MM.1S (cell line): ENCODE measurements around the gene ILK.

ENCODE experiments used
- DNase-seq: peaks from one replicate; pipeline ENCODE4 v3.0.0-alpha.2; 2015
- H2AFZ ChIP-seq: fragments of 300-600 bp; sonication (generic); 2 replicates; pipeline ENCODE4 v1.6.0; 2016; ENCODE audit warnings: antibody characterized with exemption, low read length
- H3F3A ChIP-seq: fragments of 300-600 bp; sonication (generic); 2 replicates; pipeline ENCODE4 v1.6.1; 2016; ENCODE audit warnings: mild to moderate bottlenecking, antibody characterized with exemption, low read length, moderate library complexity, mixed read lengths; ENCODE audit not compliant: insufficient read depth
- H3K27ac ChIP-seq: fragments of 300-600 bp; sonication (generic); 2 replicates; pipeline ENCODE4 v1.5.1; 2016; ENCODE audit warnings: mild to moderate bottlenecking, low read length
- H3K27me3 ChIP-seq: fragments of 300-600 bp; sonication (generic); replicated peaks from 2 replicates; pipeline ENCODE4 v1.6.0; 2016; ENCODE audit warnings: low read length; ENCODE audit not compliant: insufficient read depth
- H3K36me3 ChIP-seq: fragments of 300-600 bp; sonication (generic); replicated peaks from 2 replicates; pipeline ENCODE4 v1.6.1; 2016; ENCODE audit warnings: mild to moderate bottlenecking, low read length, mixed read lengths; ENCODE audit not compliant: insufficient read depth
- H3K4me1 ChIP-seq: fragments of 300-600 bp; sonication (generic); 2 replicates; pipeline ENCODE4 v1.6.1; 2016; ENCODE audit warnings: low read length, mixed read lengths
- H3K4me2 ChIP-seq: fragments of 300-600 bp; sonication (generic); 2 replicates; pipeline ENCODE4 v1.6.0; 2016; ENCODE audit warnings: low read depth, low read length
- H3K4me3 ChIP-seq: fragments of 300-600 bp; sonication (generic); 2 replicates; pipeline ENCODE4 v1.5.1; 2016; ENCODE audit warnings: low read length, mixed read lengths
- H3K79me2 ChIP-seq: fragments of 300-600 bp; sonication (generic); 2 replicates; pipeline ENCODE4 v1.6.1; 2016; ENCODE audit warnings: mixed run types, low read length, mixed read lengths
- H3K9ac ChIP-seq: fragments of 300-600 bp; sonication (generic); 2 replicates; pipeline ENCODE4 v1.6.1; 2016; ENCODE audit warnings: low read length, mixed read lengths
- H3K9me2 ChIP-seq: fragments of 300-600 bp; sonication (generic); replicated peaks from 2 replicates; pipeline ENCODE4 v1.6.1; 2016; ENCODE audit warnings: mild to moderate bottlenecking, low read length, mixed read lengths; ENCODE audit not compliant: insufficient read depth
- H3K9me3 ChIP-seq: fragments of 300-600 bp; sonication (generic); replicated peaks from 2 replicates; pipeline ENCODE4 v1.6.1; 2016; ENCODE audit warnings: mild to moderate bottlenecking, low read length, mixed read lengths; ENCODE audit not compliant: insufficient read depth
- H4K20me1 ChIP-seq: fragments of 300-600 bp; sonication (generic); 2 replicates; pipeline ENCODE4 v1.6.1; 2016; ENCODE audit warnings: mild to moderate bottlenecking, low read length, moderate library complexity, mixed read lengths; ENCODE audit not compliant: insufficient read depth
- CTCF ChIP-seq: fragments of 300-600 bp; sonication (generic); IDR thresholded peaks from 2 replicates; pipeline ENCODE4 v1.5.1; 2016; ENCODE audit warnings: antibody characterized with exemption, low read length, mixed read lengths
- EZH2 ChIP-seq: fragments of 300-600 bp; sonication (generic); optimal IDR thresholded peaks from 2 replicates; pipeline ENCODE3; 2017; ENCODE audit warnings: low read depth, mild to moderate bottlenecking, antibody characterized with exemption, low read length, mixed read lengths
- EZH2phosphoT487 ChIP-seq: fragments of 300-600 bp; sonication (generic); IDR thresholded peaks from 2 replicates; pipeline ENCODE4 v1.6.1; 2018; ENCODE audit warnings: antibody characterized with exemption, low read length

The ILK gene

GRCh38 chr11:6618117-6619003, 14.8 kb downstream of the ILK start:
- H3K27ac ChIP-seq: no peak overlapping the region
- no peaks in the 10 kb centered on the region for H3K27me3 ChIP-seq
- peak overlapping the region; percentile 78 for H2AFZ ChIP-seq
- no peaks in the 10 kb centered on the region for H4K20me1 ChIP-seq
- no peak for TF ChIP-seq CTCF
- TF ChIP-seq EZH2: no peak
- TF ChIP-seq EZH2phosphoT487: no peak
- H3K9me2 ChIP-seq: no peaks in the 10 kb centered on the region
- peaks cover 19% of the 10 kb centered on the region; the same call in 1 of the 2 replicates for H3K4me1 ChIP-seq
- no peak for DNase-seq
- peak overlapping the region; percentile 98 for H3K4me2 ChIP-seq
- H3K79me2 ChIP-seq: peaks cover 14% of the 10 kb centered on the region
- H3K9me3 ChIP-seq: no peaks in the 10 kb centered on the region
- no peaks in the 10 kb centered on the region for H3K36me3 ChIP-seq
- H3F3A ChIP-seq: no peaks in the 10 kb centered on the region
- peak overlapping the region; percentile 77 for H3K4me3 ChIP-seq
- peak overlapping the region; percentile 74 for H3K9ac ChIP-seq

GRCh38 chr11:6619004-6619745, 15.6 kb downstream of the ILK start, which contains the start of gene TPP1:
Gene TPP1 (minus strand): TSS chr11:6619422. CDS start chr11:6619400, 22 bp downstream.
- Histone ChIP-seq H3K27me3 (no peaks in the 10 kb centered on the region), H3K4me2 (peak within 1 kb of the TSS; percentile 98), H3K27ac (no peak within 1 kb of the TSS), H3K9me2 (no peaks in the 10 kb centered on the region), H3K9me3 (no peaks in the 10 kb centered on the region), H3K36me3 (no peaks in the 10 kb centered on the region), H3F3A (no peaks in the 10 kb centered on the region), H3K4me3 (peak within 1 kb of the TSS; percentile 77), H4K20me1 (no peaks in the 10 kb centered on the region), H3K9ac (peak within 1 kb of the TSS; percentile 74), H3K4me1 (peaks cover 19% of the 10 kb centered on the region; the same call in 1 of the 2 replicates), H2AFZ (peak within 1 kb of the TSS; percentile 78), H3K79me2 (peaks cover 14% of the 10 kb centered on the region)
- TF ChIP-seq CTCF: no peak
- no peak for TF ChIP-seq EZH2
- TF ChIP-seq EZH2phosphoT487: no peak
- DNase-seq: peak; percentile 89

- Histone ChIP-seq H3K27ac (no peak overlapping the region), H3K36me3 (no peaks in the 10 kb centered on the region), H3K9me2 (no peaks in the 10 kb centered on the region), H3K4me3 (no peak overlapping the region), H2AFZ (no peak overlapping the region), H3K9me3 (no peaks in the 10 kb centered on the region), H3K27me3 (no peaks in the 10 kb centered on the region), H3K4me1 (peaks cover 19% of the 10 kb centered on the region; the same call in 1 of the 2 replicates), H3K9ac (no peak overlapping the region), H4K20me1 (no peaks in the 10 kb centered on the region), H3F3A (no peaks in the 10 kb centered on the region), H3K4me2 (no peak overlapping the region), H3K79me2 (peaks cover 14% of the 10 kb centered on the region)
- no peak for TF ChIP-seq EZH2
- TF ChIP-seq CTCF: no peak
- no peak for TF ChIP-seq EZH2phosphoT487
- DNase-seq: no peak
These were observed 17.1 kb downstream of the ILK start for GRCh38 chr11:6620636-6621035.
